Erythroblast (primary cell): ENCODE results near the gene AFF3.

Experiments
- GATA1 ChIP-seq: IDR thresholded peaks from 2 replicates; pipeline ENCODE4 v1.6.1; 2011; ENCODE audit warnings: low read depth, mild to moderate bottlenecking, control low read depth, low read length, moderate library complexity
- POLR2A ChIP-seq: IDR thresholded peaks from 2 replicates; pipeline ENCODE4 v1.6.1; 2011; ENCODE audit warnings: mild to moderate bottlenecking, low read length

GRCh38 chr2:99879481-99879880 lies 262.9 kb downstream of the AFF3 start:
- no peak for TF ChIP-seq POLR2A
- TF ChIP-seq GATA1 = no peak
